Nephron (organoid): ENCODE measurements around the gene PPT2.
A peak's percentile ranks its signal among the peaks of the same experiment; 100 is the strongest.
"Not testable (repeated sequence)": the region's sequence is repeated elsewhere in the genome, so short reads cannot be mapped to it uniquely, and the experiment has no call there.

Experiments
- H3K27ac Mint-ChIP-seq, 3 experiments: 2 replicates each; pipeline ENCODE4 v1.8.0; 2020; ENCODE audit warnings: mixed read lengths in 3 of 3, mild to moderate bottlenecking in 2 of 3, moderate library complexity in 1 of 3
- H3K27me3 Mint-ChIP-seq: 2 replicates; pipeline ENCODE4 v1.8.0; 2021; ENCODE audit warnings: low read depth, mild to moderate bottlenecking, moderate library complexity, mixed read lengths
- H3K36me3 Mint-ChIP-seq: 2 replicates; pipeline ENCODE4 v1.8.0; 2020; ENCODE audit warnings: low read depth, mixed read lengths
- H3K4me1 Mint-ChIP-seq: 2 replicates; pipeline ENCODE4 v1.8.0; 2020; ENCODE audit warnings: mixed read lengths
- H3K4me3 Mint-ChIP-seq, 3 experiments: 2 replicates each; pipeline ENCODE4 v1.8.0; 2020; ENCODE audit warnings: mild to moderate bottlenecking in 3 of 3, mixed read lengths in 3 of 3, moderate library complexity in 2 of 3
- H3K9me3 Mint-ChIP-seq: 2 replicates; pipeline ENCODE4 v1.8.0; 2020; ENCODE audit warnings: mixed read lengths
- CTCF ChIP-seq, 3 experiments: fragments of 200-600 bp; sonication (generic); IDR thresholded peaks; one replicate each; pipeline ENCODE4 v1.5.0; 2021; ENCODE audit warnings: antibody characterized with exemption in 3 of 3; ENCODE audit not compliant: unreplicated experiment in 3 of 3

PPT2 gene

GRCh38 chr6:32190054-32190851 lies 36.3 kb downstream of the PPT2 start, which contains the start of gene PBX2:
TSS of gene PBX2 (minus strand) at chr6:32190202. CDS start at chr6:32189915, 287 bp downstream.
- Mint-ChIP-seq H3K4me1 (peaks cover 72% of the 10 kb centered on the region), H3K4me3 (peak within 1 kb of the TSS; percentile 97 to 99 (median 98)), H3K9me3 (no peaks in the 10 kb centered on the region), H3K27ac (peak within 1 kb of the TSS; percentile 99 to 100 (median 100)), H3K36me3 (peaks cover 24% of the 10 kb centered on the region), H3K27me3 (no peaks in the 10 kb centered on the region)
- TF ChIP-seq CTCF (IDR thresholded peaks at IDR 0.05; ENCODE audit: unreplicated experiment in 3 of 3) = no peak

GRCh38 chr6:32190911-32191677 lies 37.2 kb downstream of the PPT2 start:
- no peaks in the 10 kb centered on the region for H3K27me3 Mint-ChIP-seq
- H3K4me1 Mint-ChIP-seq = peaks cover 67% of the 10 kb centered on the region
- TF ChIP-seq CTCF (IDR thresholded peaks at IDR 0.05; ENCODE audit: unreplicated experiment in 3 of 3) = no peak
- peak overlapping the region; percentile 67 to 75 (median 73) for H3K4me3 Mint-ChIP-seq
- peak overlapping the region; percentile 99 to 100 (median 99) for H3K27ac Mint-ChIP-seq
- peaks cover 17% of the 10 kb centered on the region for H3K36me3 Mint-ChIP-seq
- H3K9me3 Mint-ChIP-seq = no peaks in the 10 kb centered on the region

GRCh38 chr6:32191696-32192607 lies 38.0 kb downstream of the PPT2 start:
- Mint-ChIP-seq H3K4me3 (peak overlapping the region; percentile 67 to 75 (median 73)), H3K27me3 (no peaks in the 10 kb centered on the region), H3K36me3 (peaks cover 9% of the 10 kb centered on the region), H3K4me1 (peaks cover 64% of the 10 kb centered on the region), H3K27ac (peak overlapping the region; percentile 99 to 100 (median 99)), H3K9me3 (no peaks in the 10 kb centered on the region)
- no peak for TF ChIP-seq CTCF (IDR thresholded peaks at IDR 0.05; ENCODE audit: unreplicated experiment in 3 of 3)

- TF ChIP-seq CTCF (IDR thresholded peaks at IDR 0.05; ENCODE audit: unreplicated experiment in 3 of 3) = no peak
- peak within 1 kb of the TSS; percentile 99 to 100 (median 100) for H3K27ac Mint-ChIP-seq
- peaks cover 60% of the 10 kb centered on the region for H3K4me1 Mint-ChIP-seq
- H3K9me3 Mint-ChIP-seq = no peaks in the 10 kb centered on the region
- H3K36me3 Mint-ChIP-seq = peaks cover 2% of the 10 kb centered on the region
- peak within 1 kb of the TSS; percentile 67 to 75 (median 73) for H3K4me3 Mint-ChIP-seq
- H3K27me3 Mint-ChIP-seq = no peaks in the 10 kb centered on the region
These were observed 38.7 kb downstream of the PPT2 start, which contains the start of gene GPSM3 for GRCh38 chr6:32192608-32193039. TSS of gene GPSM3 (minus strand) at chr6:32192643. CDS start at chr6:32192513, 130 bp downstream.

- H3K36me3 Mint-ChIP-seq, H3K27me3 Mint-ChIP-seq, H3K9me3 Mint-ChIP-seq: not testable (repeated sequence)
- peaks cover 57% of the 10 kb centered on the region for H3K4me1 Mint-ChIP-seq
- peak overlapping the region; percentile 99 to 100 (median 100) for H3K27ac Mint-ChIP-seq
- peak overlapping the region; percentile 49 to 66 (median 57) for H3K4me3 Mint-ChIP-seq
These were observed 39.2 kb downstream of the PPT2 start for GRCh38 chr6:32193096-32193495.
